ENCODE results near the gene GLCE.

GLCE gene

GRCh38 chr15:69170597-69170996, 10.2 kb downstream of the GLCE start:
- TF ChIP-seq, protein P1, sequence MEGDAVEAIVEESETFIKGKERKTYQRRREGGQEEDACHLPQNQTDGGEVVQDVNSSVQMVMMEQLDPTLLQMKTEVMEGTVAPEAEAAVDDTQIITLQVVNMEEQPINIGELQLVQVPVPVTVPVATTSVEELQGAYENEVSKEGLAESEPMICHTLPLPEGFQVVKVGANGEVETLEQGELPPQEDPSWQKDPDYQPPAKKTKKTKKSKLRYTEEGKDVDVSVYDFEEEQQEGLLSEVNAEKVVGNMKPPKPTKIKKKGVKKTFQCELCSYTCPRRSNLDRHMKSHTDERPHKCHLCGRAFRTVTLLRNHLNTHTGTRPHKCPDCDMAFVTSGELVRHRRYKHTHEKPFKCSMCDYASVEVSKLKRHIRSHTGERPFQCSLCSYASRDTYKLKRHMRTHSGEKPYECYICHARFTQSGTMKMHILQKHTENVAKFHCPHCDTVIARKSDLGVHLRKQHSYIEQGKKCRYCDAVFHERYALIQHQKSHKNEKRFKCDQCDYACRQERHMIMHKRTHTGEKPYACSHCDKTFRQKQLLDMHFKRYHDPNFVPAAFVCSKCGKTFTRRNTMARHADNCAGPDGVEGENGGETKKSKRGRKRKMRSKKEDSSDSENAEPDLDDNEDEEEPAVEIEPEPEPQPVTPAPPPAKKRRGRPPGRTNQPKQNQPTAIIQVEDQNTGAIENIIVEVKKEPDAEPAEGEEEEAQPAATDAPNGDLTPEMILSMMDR (IDR thresholded peaks at IDR 0.05; ENCODE audit: low read depth, low read length), result no peak
- DNase-seq (ENCODE audit: extremely low read depth, low read depth), result no peak

DNA sequence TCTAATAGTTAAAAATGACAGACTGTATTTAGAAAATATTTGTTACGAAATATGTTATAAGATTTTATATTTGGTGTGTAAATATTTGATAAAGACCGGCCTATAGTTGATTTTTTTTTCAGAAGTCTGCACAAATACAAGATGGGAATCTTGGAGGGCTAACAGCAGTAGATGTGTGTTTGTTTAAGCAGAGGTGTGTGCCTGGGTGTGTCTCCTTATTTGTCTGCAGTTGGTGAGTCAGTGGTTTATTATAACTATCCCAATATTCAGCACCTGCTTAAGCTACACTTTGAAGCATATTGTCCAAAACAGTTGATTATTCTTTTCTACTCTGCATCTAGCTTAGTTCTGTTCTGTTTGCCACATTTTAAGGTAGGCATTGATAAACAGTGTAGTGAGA, 12.4 kb downstream of the GLCE start:
- DNase-seq (ENCODE audit: extremely low read depth, low read depth), result no peak
- TF ChIP-seq, protein P1 (IDR thresholded peaks at IDR 0.05; ENCODE audit: low read depth, low read length), result no peak

DNA sequence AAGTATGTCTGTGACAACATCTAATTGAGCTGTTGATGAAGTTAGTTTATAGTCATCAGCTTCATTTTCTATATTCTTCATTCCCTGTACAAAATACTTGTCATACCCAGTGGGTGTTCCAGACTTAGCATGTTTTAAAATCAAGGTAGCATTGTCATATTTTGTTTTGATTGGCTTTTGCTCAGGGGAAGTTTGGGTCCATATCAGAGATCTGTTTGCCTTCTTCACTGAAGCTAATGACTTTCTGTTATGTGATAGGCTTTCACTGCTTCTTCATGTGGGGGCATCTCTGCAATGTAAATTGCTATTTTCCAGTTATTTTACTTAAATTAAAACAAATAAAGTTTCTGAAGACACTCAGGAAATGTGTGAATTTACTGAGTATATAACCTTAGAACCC, 15.1 kb downstream of the GLCE start:
- TF ChIP-seq, protein P1 (IDR thresholded peaks at IDR 0.05; ENCODE audit: low read depth, low read length), result no peak
- no peak for DNase-seq (ENCODE audit: extremely low read depth, low read depth)

DNA sequence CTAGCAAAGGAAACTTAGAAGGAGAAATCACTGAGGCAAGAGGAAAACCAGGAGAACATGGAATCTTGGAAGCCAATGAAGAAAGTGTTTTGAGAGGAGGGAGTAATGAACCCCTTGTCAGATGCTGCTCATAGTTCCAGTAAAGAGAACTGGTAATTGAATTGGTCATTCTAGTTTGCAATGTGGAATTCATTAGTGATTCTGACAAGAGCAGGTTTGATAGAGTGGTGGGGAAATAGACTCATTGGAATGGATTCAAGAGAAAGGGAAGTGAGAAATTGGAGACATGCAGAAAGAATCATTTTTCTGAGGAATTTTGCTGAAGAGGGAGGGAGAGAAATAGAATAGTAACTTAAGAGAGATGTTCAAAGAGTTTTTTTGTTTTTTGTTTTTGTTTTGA, 21.0 kb downstream of the GLCE start:
- TF ChIP-seq, protein P1 (IDR thresholded peaks at IDR 0.05; ENCODE audit: low read depth, low read length), result no peak
- DNase-seq (ENCODE audit: extremely low read depth, low read depth), result no peak

DNA sequence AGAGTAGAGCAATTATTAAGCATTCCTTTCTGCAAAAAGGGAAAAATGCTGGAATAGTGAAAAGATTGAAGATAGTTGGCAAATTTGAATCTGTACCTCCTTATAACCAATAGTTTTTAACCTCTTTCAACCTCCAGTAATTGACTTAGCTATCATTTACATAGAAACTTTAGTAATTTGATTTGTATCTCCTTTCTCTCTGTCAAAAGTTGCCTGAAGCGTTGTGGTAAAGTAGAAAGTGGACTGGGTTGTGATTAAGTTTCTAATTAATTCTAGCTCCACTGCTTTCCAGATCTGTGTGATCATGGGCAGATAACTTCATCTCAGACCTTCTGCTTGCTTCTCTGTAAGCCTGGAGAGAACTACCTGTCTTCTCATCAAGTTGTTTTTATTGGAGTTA, 24.8 kb downstream of the GLCE start:
- TF ChIP-seq, protein P1 (IDR thresholded peaks at IDR 0.05; ENCODE audit: low read depth, low read length), result no peak
- DNase-seq (ENCODE audit: extremely low read depth, low read depth), result no peak

GRCh38 chr15:69185706-69186105, 25.3 kb downstream of the GLCE start:
- TF ChIP-seq, protein P1 (IDR thresholded peaks at IDR 0.05; ENCODE audit: low read depth, low read length), result no peak
- DNase-seq (ENCODE audit: extremely low read depth, low read depth), result no peak

DNA sequence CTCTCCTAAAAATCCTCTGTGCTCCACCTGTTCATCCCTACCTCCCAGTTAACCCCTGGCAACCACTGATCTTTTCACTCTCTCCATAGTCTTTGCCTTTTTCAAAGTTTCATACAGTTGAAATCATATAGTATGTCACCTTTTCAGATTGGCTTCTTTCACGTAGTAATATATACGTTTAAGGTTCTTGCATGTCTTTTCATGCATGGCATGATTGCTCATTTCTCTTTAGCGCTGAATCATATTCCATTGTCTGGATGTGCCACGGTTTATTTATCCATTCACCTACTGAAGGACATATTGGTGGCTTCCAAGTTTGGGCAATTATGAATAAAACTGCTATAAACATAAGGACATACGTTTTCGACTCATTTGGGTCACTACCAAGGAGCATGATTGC, 28.7 kb downstream of the GLCE start:
- DNase-seq (ENCODE audit: extremely low read depth, low read depth), result no peak

More for the DNA sequence above, 28.7 kb downstream of the GLCE start:
- TF ChIP-seq, protein P1 (IDR thresholded peaks at IDR 0.05; ENCODE audit: low read depth, low read length), result no peak

All from AG09319 (cell line).